HepG2 (cell line): ENCODE results near the gene SRGAP3. TPM values are rescaled to one million over a fixed set of nuclear protein-coding genes. Genes with fewer than 3 reads are reported as not detected.

ENCODE experiments used
- ATAC-seq: fragments of 200-7000 bp; cut with Tn5 transposase; 3 replicates; pipeline ENCODE4 v1.9.1; 2020; ENCODE audit warnings: mild to moderate bottlenecking, moderate library complexity
- BruUV-seq: library from RNA; stranded (reverse); fragments of 400-500 nt; replicated peaks from 2 replicates; lab custom pipeline; 2021; lab: Mats Ljungman, UMichigan
- CTCF ChIA-PET: fragments of 300-600 bp; formaldehyde crosslinking; extraction: SDS; loops from one replicate; lab custom pipeline; 2021; ENCODE audit warnings: low total read pairs, inconsistent platforms, low intra/inter-chr PET ratio; lab: Yijun Ruan, JAX
- POLR2A ChIA-PET: fragments of 350-600 bp; sonication (Branson Sonifier 250); formaldehyde crosslinking; loops from one replicate; lab custom pipeline; 2020; ENCODE audit warnings: antibody characterized with exemption, inconsistent platforms; lab: Yijun Ruan, JAX
- DNase-seq: peaks from one replicate; pipeline ENCODE4 v3.0.0-alpha.2; 2015; ENCODE audit warnings: low spot score
- FAIRE-seq: peaks from 3 replicates; lab custom pipeline; 2011; peaks lifted over from hg19 to GRCh38; lab: Jason Lieb, UNC
- H2AFZ ChIP-seq: one replicate; pipeline ENCODE4 v1.6.1; 2011; ENCODE audit warnings: low read length, inconsistent platforms
- H3K27ac ChIP-seq: fragments of 300-600 bp; 3 replicates; pipeline ENCODE4 v1.8.0; 2011; ENCODE audit warnings: mixed run types, mild to moderate bottlenecking, mixed read lengths, low read length, inconsistent platforms; ENCODE audit not compliant: insufficient read depth; ENCODE audit errors: extremely low read length
- H3K27me3 ChIP-seq, 2 experiments: fragments of 200-600 bp in 1 of 2; 2 replicates in 1 of 2; 3 replicates in 1 of 2; pipeline versions ENCODE4 v1.6.0 to v1.8.0; 2011; ENCODE audit warnings: low read length in 2 of 2, mild to moderate bottlenecking in 2 of 2, moderate library complexity in 2 of 2, inconsistent platforms in 1 of 2; ENCODE audit not compliant: insufficient read depth in 2 of 2, control insufficient read depth in 1 of 2
- H3K36me3 ChIP-seq, 2 experiments: fragments of 200-600 bp in 1 of 2; replicated peaks in 1 of 2; 2 replicates in 1 of 2; 3 replicates in 1 of 2; pipeline versions ENCODE4 v1.5.1 to v1.8.0; 2011; ENCODE audit warnings: low read length in 2 of 2, inconsistent platforms in 1 of 2; ENCODE audit not compliant: insufficient read depth in 2 of 2, control insufficient read depth in 1 of 2
- H3K4me1 ChIP-seq: 2 replicates; pipeline ENCODE4 v1.5.1; 2012; ENCODE audit warnings: low read length, inconsistent platforms; ENCODE audit not compliant: insufficient read depth
- H3K4me2 ChIP-seq: 2 replicates; pipeline ENCODE4 v1.6.0; 2011; ENCODE audit warnings: low read depth, low read length, inconsistent platforms
- H3K4me3 ChIP-seq, 3 experiments: fragments of 200-600 bp in 1 of 3; sonication (generic), shearing (Covaris generic) in 1 of 3; replicated peaks in 1 of 3; 2 replicates each; pipeline ENCODE4 v1.5.1; 2011 to 2016; ENCODE audit warnings: low read length in 3 of 3, inconsistent platforms in 2 of 3, low read depth in 2 of 3, mild to moderate bottlenecking in 2 of 3, control low read depth in 1 of 3, mixed read lengths in 1 of 3; ENCODE audit not compliant: insufficient read depth in 1 of 3
- H3K79me2 ChIP-seq: one replicate; pipeline ENCODE4 v1.6.1; 2011; ENCODE audit warnings: low read length, inconsistent platforms; ENCODE audit not compliant: insufficient read depth
- H3K9ac ChIP-seq: 2 replicates; pipeline ENCODE4 v1.6.0; 2011; ENCODE audit warnings: mild to moderate bottlenecking, low read depth, low read length, inconsistent platforms; ENCODE audit not compliant: insufficient read depth
- H3K9me3 ChIP-seq: 2 replicates; pipeline ENCODE4 v1.5.1; 2012; ENCODE audit warnings: mild to moderate bottlenecking, low read length
- H4K20me1 ChIP-seq: 2 replicates; pipeline ENCODE4 v1.6.0; 2011; ENCODE audit warnings: inconsistent platforms, mild to moderate bottlenecking, low read length, moderate library complexity; ENCODE audit not compliant: insufficient read depth
- HNF4A ChIP-seq: sonication (generic); formaldehyde crosslinking; IDR thresholded peaks from 2 replicates; pipeline ENCODE4 v1.4.0; 2020; ENCODE audit warnings: missing genetic modification reagents
- JARID2 ChIP-seq: sonication (generic); formaldehyde crosslinking; IDR thresholded peaks from 2 replicates; pipeline ENCODE4 v1.8.1; 2023; ENCODE audit warnings: missing genetic modification reagents, inconsistent platforms; ENCODE audit not compliant: insufficient replicate concordance
- MED1 ChIP-seq: sonication (generic); formaldehyde crosslinking; IDR thresholded peaks from 2 replicates; pipeline ENCODE4 v1.4.0; 2020; ENCODE audit warnings: missing genetic modification reagents
- SRSF4 ChIP-seq: fragments of 200-400 bp; formaldehyde crosslinking; IDR thresholded peaks from one replicate; pipeline ENCODE4 v1.6.1; 2018; ENCODE audit warnings: mild to moderate bottlenecking, low read depth, low read length, moderate library complexity; ENCODE audit not compliant: poor library complexity, severe bottlenecking
- ZKSCAN8 ChIP-seq: IDR thresholded peaks from 2 replicates; pipeline ENCODE4 v1.6.1; 2016; ENCODE audit warnings: borderline replicate concordance, missing genetic modification reagents, missing compliant biosample characterization
- ZNF24 ChIP-seq: fragments of 450-650 bp; IDR thresholded peaks from 2 replicates; pipeline ENCODE4 v1.6.1; 2017; ENCODE audit warnings: antibody characterized with exemption, mild to moderate bottlenecking
- ZNF841 ChIP-seq: sonication (generic); formaldehyde crosslinking; IDR thresholded peaks from 2 replicates; pipeline ENCODE4 v1.8.1; 2023; ENCODE audit warnings: missing genetic modification reagents, borderline replicate concordance
- WGBS: methylation state at CpG from one replicate; pipeline ENCODE4 v1.1.6; 2017; ENCODE audit warnings: low lambda C conversion rate; 5-methylcytosine and 5-hydroxymethylcytosine counted together
- in situ Hi-C: cut with HindIII; loops from 2 replicates; pipeline ENCODE4 v1.10.0; 2017; ENCODE audit warnings: low pct_unique_long_range_greater_than_20kb; ENCODE audit not compliant: extremely low pct_ligation_motif_present
- intact Hi-C: fragments of 100-400 bp; cut with micrococcal nuclease; formaldehyde crosslinking; loops from one replicate; pipeline ENCODE4 v1.10.0; 2022; ENCODE audit not compliant: unreplicated experiment
- polyA plus RNA-seq, 8 experiments: library from polyadenylated mRNA; depleted of rRNA in 3 of 8; stranded (reverse) in 7 of 8; unstranded in 1 of 8; fragments of >200 nt; fragmentation: Illumina TruSeq in 4 of 8; extraction: Trizol in 4 of 8; gene quantifications; 2 replicates each; pipeline versions ENCODE4 v1.2.1 to v1.2.3, GENCODE V29; 2011 to 2016; ENCODE audit warnings: low read depth in 4 of 8, missing spikeins in 1 of 8, mixed read lengths in 1 of 8; ENCODE audit not compliant: insufficient read depth in 1 of 8
- total RNA-seq, 5 experiments: library from RNA; depleted of rRNA; stranded (reverse); fragments of >200 nt; fragmentation: Illumina TruSeq; extraction: Trizol; gene quantifications; 2 replicates each; pipeline ENCODE4 v1.2.3, GENCODE V29; 2016; ENCODE audit warnings: low read depth in 1 of 5
- TF ChIP-seq, protein P1 (sequence below): sonication (generic); formaldehyde crosslinking; IDR thresholded peaks from 2 replicates; pipeline ENCODE4 v1.9.0; 2021; ENCODE audit warnings: missing genetic modification reagents, borderline replicate concordance
- TF ChIP-seq, protein P2 (sequence below), 2 experiments: sonication (generic) in 1 of 2; formaldehyde crosslinking in 1 of 2; IDR thresholded peaks; 2 replicates each; pipeline versions ENCODE4 v1.6.1 to v1.9.0; 2014 to 2022; ENCODE audit warnings: antibody characterized with exemption in 1 of 2, borderline replicate concordance in 1 of 2, inconsistent platforms in 1 of 2, low read depth in 1 of 2, missing genetic modification reagents in 1 of 2

SRGAP3 gene
- total and polyA plus RNA-seq, 2 of the 13 experiments (the other 11 are each of a cell fraction or from before 2014, with no cell fraction given): 1.2 to 1.4 TPM

DNA sequence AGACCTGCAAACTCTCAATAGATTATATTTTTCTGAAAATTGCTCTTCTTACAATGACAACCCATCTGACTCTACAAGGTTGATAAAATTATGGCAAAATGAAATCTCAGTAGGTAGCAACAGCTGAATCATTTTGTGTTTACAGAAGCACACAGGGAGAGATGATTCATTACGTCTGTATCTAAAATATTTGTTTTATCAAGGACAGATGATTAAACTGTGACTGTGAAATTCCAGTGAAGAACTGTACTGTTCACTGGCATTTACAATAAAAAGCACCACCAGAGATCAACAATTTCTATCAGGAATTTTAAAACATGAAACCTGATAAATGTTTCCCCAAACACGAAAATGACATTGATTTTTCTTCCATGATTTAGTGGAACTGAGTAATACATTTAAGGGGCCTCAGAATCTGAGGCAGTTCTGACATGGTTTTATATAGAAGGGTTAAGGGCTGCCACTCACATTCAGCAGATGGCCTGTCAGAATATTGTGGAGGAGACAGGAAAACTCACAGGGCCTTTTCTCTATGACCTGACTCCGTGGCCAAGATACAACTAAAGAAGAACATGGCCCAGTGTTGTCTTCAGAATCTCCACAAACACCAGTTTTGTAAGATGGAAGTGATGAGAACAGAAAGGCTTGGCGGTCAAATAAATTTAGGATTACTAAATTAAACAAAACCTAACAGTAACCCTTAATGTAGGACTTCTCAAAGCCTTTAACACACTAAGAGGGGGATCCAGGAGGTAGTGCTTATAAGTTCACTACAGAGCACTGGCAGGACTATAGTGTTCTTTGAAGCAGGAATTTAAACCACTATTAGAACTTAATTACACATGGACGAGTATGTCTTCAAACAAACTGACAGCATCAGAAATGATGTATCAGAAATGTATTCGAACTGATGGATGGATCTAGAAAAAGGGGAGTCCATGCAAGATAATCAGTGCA lies 312.1 kb downstream of the SRGAP3 start:
- CTCF ChIA-PET: interaction anchor here (1.1 kb wide), 1 partner anchor 34 kb away, joined by 3 read pairs; no protein-coding TSS in a partner anchor
- Histone ChIP-seq H3K4me3 (no peak overlapping the region), H3K9ac (no peak overlapping the region), H3K27ac (no peak overlapping the region), H3K4me1 (no peaks in the 10 kb centered on the region), H3K27me3 (no peaks in the 10 kb centered on the region), H2AFZ (no peak overlapping the region), H4K20me1 (no peaks in the 10 kb centered on the region), H3K79me2 (no peaks in the 10 kb centered on the region), H3K9me3 (no peaks in the 10 kb centered on the region), H3K36me3 (peaks cover 7 to 49% of the 10 kb centered on the region in 2 experiments), H3K4me2 (no peak overlapping the region)
- no TSS peak for BruUV-seq
- POLR2A ChIA-PET: no interaction called here
- 79% methylated on average over 6 of the region's 6 CpGs for WGBS
- ATAC-seq (no peak), DNase-seq (peak; percentile 6), FAIRE-seq (no peak)
- intact Hi-C loops: loop anchor here (1.0 kb wide), 1 partner anchor 130 kb away; no protein-coding TSS in a partner anchor
- in situ Hi-C loops: no loop called here
- TF ChIP-seq ZNF841 (CRISPR knock-in tag) (no peak), SRSF4 (no peak), JARID2 (CRISPR knock-in tag) (no peak), ZKSCAN8 (no peak), HNF4A (CRISPR knock-in tag) (no peak), ZNF24 (no peak), MED1 (CRISPR knock-in tag) (no peak)
- TF ChIP-seq, protein P1, sequence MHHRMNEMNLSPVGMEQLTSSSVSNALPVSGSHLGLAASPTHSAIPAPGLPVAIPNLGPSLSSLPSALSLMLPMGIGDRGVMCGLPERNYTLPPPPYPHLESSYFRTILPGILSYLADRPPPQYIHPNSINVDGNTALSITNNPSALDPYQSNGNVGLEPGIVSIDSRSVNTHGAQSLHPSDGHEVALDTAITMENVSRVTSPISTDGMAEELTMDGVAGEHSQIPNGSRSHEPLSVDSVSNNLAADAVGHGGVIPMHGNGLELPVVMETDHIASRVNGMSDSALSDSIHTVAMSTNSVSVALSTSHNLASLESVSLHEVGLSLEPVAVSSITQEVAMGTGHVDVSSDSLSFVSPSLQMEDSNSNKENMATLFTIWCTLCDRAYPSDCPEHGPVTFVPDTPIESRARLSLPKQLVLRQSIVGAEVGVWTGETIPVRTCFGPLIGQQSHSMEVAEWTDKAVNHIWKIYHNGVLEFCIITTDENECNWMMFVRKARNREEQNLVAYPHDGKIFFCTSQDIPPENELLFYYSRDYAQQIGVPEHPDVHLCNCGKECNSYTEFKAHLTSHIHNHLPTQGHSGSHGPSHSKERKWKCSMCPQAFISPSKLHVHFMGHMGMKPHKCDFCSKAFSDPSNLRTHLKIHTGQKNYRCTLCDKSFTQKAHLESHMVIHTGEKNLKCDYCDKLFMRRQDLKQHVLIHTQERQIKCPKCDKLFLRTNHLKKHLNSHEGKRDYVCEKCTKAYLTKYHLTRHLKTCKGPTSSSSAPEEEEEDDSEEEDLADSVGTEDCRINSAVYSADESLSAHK (CRISPR knock-in tag): no peak
- TF ChIP-seq, protein P2, sequence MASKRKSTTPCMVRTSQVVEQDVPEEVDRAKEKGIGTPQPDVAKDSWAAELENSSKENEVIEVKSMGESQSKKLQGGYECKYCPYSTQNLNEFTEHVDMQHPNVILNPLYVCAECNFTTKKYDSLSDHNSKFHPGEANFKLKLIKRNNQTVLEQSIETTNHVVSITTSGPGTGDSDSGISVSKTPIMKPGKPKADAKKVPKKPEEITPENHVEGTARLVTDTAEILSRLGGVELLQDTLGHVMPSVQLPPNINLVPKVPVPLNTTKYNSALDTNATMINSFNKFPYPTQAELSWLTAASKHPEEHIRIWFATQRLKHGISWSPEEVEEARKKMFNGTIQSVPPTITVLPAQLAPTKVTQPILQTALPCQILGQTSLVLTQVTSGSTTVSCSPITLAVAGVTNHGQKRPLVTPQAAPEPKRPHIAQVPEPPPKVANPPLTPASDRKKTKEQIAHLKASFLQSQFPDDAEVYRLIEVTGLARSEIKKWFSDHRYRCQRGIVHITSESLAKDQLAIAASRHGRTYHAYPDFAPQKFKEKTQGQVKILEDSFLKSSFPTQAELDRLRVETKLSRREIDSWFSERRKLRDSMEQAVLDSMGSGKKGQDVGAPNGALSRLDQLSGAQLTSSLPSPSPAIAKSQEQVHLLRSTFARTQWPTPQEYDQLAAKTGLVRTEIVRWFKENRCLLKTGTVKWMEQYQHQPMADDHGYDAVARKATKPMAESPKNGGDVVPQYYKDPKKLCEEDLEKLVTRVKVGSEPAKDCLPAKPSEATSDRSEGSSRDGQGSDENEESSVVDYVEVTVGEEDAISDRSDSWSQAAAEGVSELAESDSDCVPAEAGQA (IDR thresholded peaks at IDR 0.05; ENCODE audit: low read depth): no peak
- TF ChIP-seq, protein P2 (CRISPR knock-in tag; IDR thresholded peaks at IDR 0.05; ENCODE audit: borderline replicate concordance): no peak
